Esophagus muscularis mucosa (tissue), 4 donors: Measurements from ENCODE around the gene GABRP.

ENCODE experiments used
- EP300 ChIP-seq: sonication (generic); formaldehyde crosslinking; IDR thresholded peaks from one replicate; pipeline ENCODE4 v1.6.1; 2017; ENCODE audit warnings: antibody characterized with exemption
- POLR2A ChIP-seq: fragments of 450-650 bp; IDR thresholded peaks from one replicate; pipeline ENCODE4 v1.6.1; 2017; ENCODE audit warnings: antibody characterized with exemption, moderate library complexity, mild to moderate bottlenecking, low read depth
- POLR2AphosphoS5 ChIP-seq, 2 donors: sonication (generic); formaldehyde crosslinking; IDR thresholded peaks; one replicate each; pipeline ENCODE4 v1.6.1; 2017; ENCODE audit warnings: antibody characterized with exemption in 2 of 2
- TF ChIP-seq, protein P1 (sequence below), 3 experiments: fragments of 200-600 bp in 2 of 3; fragments of 450-650 bp in 1 of 3; sonication (generic) in 2 of 3; IDR thresholded peaks; one replicate each; pipeline ENCODE4 v1.5.1; 2017 to 2019; ENCODE audit warnings: antibody characterized with exemption in 3 of 3, mild to moderate bottlenecking in 2 of 3, moderate library complexity in 1 of 3

- no peak for TF ChIP-seq POLR2AphosphoS5 (IDR thresholded peaks at IDR 0.05)
- TF ChIP-seq POLR2A, result no peak
- TF ChIP-seq, protein P1, sequence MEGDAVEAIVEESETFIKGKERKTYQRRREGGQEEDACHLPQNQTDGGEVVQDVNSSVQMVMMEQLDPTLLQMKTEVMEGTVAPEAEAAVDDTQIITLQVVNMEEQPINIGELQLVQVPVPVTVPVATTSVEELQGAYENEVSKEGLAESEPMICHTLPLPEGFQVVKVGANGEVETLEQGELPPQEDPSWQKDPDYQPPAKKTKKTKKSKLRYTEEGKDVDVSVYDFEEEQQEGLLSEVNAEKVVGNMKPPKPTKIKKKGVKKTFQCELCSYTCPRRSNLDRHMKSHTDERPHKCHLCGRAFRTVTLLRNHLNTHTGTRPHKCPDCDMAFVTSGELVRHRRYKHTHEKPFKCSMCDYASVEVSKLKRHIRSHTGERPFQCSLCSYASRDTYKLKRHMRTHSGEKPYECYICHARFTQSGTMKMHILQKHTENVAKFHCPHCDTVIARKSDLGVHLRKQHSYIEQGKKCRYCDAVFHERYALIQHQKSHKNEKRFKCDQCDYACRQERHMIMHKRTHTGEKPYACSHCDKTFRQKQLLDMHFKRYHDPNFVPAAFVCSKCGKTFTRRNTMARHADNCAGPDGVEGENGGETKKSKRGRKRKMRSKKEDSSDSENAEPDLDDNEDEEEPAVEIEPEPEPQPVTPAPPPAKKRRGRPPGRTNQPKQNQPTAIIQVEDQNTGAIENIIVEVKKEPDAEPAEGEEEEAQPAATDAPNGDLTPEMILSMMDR (IDR thresholded peaks at IDR 0.05), result no peak
- no peak for TF ChIP-seq EP300
Observed at GRCh38 chr5:170750791-170751190, 32.7 kb upstream of the GABRP start.
